Measurements from ENCODE around the gene MGAT4B.

The MGAT4B gene

DNA sequence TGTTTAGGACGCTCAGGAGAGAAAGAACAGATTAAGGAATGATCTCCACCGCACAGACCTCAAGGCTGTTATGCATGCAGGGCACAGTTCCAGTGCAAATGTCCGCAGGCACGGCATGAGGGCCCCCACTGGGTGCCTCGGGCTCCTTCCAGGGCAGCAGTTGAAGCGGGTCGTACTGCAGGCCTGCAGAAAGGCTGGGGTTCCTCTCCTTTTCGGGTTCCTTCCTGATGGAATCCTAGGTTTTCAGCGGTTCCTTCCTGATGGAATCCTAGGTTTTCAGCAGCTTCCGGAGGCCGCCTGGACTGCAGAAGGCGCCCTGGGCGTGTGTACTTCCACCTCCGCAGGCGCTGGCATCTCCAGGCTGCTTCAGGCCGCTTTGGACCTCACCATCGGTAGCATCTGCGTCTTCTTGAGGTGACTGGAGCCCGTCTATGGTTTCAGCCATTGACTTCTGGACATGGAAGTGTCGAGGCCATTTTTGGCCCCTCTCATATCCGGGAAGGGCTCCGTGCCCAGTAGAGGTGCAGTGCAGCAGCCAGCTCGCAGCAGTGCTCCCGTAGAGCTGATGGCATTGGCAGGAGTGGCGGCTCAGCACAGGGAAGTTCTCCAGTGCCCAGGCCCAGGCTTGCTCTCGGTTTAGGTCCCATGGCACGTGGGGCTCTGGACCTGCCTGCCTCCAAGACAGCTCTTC is 5.6 kb upstream of the MGAT4B start:
- DNase-seq (ENCODE audit: low spot score), result no peak

DNA sequence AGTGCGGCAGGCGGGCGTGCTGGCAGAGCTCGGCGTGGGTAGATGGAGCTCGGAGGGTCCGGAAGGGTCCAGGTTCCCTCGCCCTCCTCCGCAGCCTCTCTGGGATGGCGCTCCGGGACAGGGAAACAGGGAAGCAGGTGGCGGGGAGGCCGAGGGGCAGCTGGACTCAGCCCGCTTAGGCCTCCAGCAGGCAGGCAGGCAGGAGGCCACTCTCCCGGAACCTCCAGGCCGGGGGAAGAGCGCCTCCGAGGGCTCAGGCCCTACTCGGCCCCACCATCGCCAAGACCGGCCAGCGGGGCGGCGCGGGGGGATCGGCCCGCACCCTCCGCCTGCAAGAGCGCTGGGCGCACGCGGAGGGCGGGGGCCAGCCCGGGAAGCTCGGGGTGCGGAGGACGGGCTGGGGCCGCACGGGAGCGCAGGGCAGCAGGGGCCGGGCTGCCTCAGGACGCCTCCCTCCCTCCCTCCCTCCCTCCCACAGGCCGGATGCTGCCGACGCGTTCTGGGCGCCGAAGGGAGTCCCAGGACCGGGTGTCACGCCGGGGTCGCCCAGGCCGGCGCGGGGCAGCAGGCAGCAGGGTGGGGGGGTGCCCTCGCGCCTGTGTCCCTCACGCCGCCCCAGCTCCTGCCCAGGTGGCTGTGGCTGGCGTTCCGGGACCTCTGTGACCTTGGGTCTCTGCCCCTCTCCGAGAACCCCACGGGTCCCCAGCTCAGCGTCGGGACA is 977 bp downstream of the MGAT4B start:
- DNase-seq (ENCODE audit: low spot score), result no peak

DNA sequence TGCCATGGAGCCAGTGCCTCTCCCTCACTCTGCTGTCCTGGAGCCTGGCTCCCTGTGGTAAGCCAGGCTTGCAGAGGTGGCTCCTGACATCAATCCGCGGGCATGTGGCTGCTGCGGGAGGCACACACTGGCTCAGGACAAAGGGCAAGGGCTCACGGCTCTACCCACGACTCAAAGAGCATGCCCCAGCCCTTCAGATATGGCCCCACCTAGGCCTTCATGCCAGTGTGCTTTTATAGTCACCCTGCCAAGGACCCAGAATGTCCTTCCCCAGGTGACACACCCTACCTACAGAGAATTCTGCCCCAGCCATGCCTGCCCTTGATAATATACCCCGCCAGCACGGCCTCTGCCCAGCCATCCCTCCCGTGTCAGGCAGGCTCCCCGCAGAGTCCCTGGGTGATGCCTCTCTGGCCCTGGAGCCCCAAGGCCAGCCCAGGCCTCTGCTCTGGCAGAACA is 1.6 kb downstream of the MGAT4B start:
- DNase-seq (ENCODE audit: low spot score), result no peak

DNA sequence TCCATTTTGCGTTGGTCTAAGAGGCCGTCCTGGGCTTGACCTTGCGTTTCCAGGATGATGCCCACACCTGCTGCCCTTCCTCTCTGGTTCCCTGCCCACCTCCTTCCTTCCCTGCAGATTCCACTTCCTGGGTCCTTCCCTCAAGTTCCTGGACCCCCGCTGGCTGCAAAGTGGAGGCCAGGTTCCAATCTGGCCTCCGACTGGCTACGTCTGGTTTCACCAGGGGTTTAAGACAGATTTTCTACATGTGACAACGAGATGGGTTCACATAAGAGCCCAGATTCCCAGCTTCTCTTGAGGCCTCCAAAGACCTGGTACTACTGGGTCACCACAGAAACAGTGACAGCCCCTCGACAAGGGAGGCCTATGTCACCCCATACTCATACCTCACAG is 2.1 kb downstream of the MGAT4B start:
- no peak for DNase-seq (ENCODE audit: low spot score)

DNA sequence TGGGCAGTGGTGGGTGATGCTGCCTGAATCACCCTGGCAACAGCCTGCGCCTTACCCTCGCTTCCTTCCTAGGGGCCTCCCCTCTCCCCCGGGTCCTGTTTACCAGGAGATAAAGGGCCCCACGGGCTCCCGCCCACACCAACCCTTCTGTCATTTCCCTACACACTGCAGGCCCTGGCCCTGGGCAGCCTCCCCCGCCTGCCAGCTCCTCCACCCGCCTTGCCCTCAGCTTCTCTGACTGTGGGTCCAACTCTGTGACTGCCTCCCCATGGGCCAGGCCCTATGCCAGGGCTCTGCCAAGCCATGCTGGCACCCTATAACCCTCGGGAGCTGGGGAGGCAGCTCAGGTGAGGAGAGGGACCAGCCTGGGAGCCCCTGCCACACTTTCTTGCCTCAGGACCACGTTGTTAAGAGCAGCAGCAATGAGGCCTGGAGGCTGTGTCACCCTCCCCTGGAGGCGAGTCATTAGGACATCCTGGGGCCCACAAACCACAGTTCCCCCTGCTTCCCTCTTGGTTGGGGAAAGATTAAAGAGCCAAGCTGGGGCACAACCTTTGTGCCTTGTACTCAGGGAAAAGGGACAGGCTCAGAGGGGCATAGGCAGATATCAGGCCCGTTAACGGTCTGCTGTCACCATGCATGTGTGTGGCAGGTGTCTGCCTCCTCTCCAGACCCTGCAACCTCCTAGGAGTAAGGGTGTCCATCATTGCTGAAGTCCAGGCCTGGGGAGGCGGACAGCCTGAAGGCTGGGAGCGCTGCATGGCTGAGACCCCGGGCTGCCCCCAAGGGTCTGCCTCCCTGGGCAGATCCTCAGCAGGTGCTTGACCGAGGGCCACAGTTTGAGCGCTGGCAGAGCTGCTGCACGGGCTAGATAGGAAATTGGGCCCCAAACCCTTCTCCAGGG is 2.8 kb downstream of the MGAT4B start:
- DNase-seq (ENCODE audit: low spot score), result no peak

DNA sequence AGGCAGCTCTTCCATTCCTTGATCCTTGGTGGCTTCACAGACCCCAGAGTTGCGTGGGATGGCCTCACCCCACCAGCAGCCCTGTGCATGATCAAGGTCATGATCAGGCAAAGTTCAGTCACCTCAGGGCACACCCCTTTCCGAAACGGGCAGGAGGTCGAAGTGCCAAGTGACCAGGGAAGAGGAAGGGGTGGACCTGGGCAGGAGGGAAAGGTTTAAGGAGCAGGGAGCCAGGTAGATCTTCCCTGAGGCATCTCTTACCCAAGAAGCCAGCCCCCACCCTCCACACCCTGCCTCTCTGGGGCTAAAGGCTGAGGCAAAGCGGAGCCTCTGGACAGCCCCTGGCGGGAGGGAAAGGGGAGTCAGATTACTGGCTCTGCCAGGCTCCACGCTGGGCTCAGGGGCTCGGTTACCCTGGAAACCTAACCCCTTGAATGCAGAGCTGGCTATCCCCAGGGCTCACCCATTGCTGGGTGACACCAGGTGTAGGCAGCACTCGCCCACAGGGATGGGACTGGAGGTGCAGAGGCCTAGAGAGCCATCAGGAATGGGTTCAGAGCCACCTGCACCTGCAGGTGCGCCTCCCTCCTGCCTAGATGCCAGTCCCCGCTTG is 3.6 kb downstream of the MGAT4B start:
- no peak for DNase-seq (ENCODE audit: low spot score)

DNA sequence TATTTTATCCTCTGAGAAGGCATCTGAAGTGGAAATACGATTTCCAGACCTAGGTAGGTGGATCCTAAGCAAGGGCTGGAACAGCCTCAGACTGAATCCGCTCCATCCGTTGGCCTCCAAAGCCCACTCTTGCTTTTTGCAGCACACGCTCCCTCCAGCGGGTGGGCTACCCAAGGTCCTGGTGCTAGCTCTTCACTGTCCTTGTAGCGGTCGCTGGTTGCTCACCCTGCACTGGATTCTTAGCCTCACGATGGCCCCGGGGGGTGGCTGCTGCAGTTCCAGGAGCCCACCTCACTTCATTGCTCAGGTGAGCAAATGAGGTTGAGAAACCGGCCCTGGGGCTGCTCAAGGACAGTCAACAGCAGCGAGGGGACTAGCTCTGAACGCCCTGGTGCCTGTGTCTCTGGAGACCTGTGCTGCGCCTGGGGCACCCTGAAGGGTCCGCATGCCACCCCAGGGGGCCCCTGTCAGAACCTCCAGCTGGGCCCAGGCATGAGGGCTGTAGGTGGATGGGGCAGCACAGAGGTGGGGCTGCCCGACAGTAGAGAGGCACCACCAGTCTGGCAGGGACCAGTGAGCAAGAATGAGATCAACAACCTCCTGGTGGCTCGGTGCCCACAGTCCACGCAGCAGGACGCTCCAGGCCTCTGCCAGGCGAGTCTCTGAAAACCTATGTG is 4.3 kb downstream of the MGAT4B start:
- DNase-seq (ENCODE audit: low spot score), result no peak

DNA sequence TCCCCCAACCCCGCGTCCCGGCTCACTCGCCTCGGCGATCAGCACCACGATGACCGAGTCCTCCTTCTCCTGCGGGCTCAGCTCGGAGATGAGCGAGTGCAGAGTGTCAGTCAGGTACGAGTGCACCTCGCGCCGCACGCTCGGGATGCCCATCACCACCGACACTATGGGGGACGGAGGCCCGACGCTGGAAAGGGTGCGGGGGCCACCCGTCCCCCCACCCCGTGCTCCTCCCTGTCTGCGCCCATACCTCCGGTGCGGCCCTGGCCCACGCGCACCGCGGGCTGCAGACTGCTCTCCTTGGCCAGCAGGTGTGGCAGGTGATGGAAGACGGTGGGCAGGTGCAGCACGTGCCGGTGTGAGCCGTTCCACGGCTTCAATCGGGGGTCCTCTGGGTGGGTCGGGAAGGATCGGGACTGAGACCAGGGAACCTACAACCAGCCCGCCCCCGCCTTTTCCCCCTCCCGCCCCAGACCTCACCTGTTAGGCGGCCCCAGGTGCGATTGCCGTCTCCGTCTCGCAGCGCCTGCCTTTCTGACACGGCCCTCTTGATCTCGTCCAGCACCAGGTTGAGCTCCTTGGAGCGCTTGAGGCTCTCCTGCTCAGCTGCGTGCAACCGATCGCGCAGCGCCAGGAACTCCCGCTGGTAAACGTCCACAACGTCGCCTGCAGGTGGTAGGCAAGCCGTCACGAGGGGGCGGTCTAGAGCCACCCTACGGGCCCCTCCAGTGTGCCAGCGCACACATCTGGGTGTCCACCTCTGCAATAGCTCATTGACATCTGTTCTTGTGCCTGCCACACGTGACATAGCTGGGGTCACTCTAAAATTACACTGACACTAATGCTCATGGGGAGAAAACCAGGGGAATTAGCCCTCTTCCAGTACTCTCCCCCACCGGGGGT is 5.1 kb downstream of the MGAT4B start:
- no peak for DNase-seq (ENCODE audit: low spot score)

DNA sequence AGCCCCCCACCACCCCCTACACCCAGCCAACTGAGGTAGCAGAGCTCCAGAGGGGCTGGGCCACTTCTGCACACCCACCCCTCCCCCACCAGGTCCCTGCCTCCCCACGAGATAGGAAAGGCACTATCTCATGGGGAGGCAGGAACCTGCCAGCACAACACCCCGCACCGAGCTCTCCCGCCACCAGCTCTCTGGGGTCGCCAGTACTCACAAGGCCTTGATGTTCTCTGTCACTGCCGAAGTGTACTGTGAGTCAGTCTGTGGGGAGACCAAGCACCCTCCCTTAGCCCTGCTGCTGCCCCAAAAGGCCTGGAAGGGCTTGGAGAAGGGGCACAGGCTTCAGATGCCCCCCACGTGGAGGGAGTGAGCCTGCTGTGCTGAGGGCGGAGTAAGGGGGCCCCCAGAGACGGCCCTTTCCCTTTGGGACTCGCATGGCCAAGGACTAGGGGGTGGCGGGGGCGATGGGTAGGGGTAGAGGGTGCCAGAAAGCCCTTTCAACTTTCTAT is 5.9 kb downstream of the MGAT4B start:
- no peak for DNase-seq (ENCODE audit: low spot score)

DNA sequence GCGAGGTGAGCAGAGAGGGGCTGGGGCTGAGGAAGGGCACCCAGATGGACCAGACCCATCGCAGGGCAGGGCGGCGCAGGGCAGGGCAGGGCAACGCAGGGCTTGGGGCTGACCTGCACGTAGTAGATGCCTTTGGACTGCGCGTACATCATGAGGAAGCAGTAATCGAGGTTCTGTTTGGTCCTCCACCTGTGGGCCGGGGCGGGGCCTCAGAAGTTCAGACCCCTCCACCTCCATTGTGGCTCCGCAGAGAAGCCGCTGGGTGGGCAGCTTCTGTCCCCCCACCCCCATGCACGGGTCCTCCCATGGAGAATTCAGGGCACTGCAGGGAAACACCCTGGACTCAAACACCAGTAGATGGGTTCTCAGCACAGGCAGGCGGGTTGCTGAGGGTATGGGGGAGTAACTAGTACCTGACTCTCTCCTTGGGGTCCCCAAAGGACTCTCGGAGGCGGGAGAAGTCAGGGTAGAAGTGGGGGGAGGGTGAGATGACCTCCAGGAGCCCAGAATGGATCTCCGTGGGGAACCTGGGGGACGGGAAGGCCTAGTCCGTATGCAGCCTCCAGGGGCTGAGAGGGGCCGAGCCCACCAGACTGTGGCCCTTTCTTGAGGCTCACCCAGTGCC is 6.5 kb downstream of the MGAT4B start:
- DNase-seq (ENCODE audit: low spot score), result no peak

DNA sequence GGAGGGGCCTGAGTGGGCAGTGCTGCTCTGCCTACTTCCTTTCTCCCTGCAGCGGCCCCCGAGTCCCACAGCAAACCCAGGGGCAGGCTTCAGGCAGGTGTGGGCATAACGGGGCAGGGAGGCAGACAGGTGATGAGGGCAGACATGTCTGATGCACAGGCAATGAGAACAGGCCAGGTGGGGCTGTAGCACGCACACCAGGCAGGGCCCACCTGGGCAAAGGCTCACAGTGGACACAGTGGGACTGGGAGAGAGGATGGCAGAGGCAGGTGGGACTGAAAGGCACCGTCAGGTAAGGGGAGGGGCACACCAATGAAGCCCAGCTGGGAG is 7.1 kb downstream of the MGAT4B start:
- no peak for DNase-seq (ENCODE audit: low spot score)

DNA sequence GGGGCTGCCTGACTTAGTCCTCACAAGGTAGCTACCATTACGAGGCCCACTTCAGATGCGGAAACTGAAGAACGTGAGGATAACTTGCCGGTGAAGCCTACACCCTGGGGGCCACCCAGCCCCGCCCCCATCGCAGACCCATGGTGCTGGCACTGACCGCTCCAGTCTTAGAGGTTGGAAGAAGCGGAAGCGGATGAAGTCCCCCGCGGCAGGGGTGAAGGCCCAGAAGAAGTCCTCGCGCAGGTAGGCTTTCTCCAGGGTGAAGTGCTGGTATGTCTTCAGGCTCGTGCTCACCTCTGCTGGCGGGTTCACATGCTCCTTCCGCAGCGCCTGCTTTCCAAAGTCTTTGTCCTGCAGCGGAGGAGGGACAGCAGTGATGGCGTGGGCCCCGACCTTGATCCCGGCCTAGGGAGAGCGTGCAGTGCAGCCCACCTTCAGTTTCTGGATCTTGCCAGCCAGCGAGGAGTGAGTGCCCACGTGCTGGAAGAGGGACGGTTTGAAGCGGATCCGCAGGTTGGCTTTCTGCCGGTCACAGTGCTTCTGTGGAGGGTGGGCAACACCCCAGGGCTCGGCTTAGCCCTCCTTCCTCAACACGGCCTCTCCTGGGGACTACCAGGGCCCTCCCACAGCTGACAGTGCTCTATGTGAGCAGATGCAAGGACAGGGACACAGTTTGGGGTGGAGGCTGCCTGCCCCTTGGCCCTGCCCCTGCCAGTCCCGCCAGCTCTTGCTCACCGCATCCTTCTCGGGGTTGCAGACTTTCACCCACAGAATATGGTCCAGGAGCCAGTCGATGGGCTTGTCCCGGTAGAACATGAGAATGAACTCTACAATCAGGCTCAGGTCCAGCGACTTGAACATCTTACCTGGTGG is 7.7 kb downstream of the MGAT4B start:
- no peak for DNase-seq (ENCODE audit: low spot score)

DNA sequence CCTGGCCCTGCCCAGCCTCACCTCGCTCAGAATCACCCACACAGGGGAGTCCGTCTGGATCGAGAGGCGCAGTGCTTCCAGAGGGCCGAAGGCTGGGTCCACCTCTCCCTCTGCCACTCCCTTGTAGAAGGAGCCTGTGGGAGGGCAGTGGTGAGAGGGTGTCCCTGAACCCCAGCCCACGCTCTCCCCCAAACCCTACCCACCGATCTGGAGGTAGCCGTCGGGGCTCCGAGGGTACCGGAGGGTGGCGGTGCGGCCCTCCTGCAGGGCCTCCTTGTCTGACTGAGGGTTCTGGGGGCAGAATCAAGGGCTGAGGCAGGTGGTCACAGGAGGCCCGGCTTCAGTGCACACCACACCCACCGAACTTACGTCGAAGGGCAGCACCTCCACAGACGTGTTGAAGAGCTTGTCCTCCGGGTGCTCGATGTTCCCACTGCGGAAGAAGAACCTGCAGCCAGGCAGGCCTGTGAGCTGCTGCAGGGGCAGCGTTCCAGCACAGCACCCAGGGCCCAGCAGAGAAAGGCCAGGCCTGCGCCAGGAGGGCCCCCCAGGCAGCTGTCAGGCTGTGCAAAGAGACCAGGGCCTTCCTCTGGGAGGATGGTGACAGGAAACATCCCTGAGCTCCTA is 8.4 kb downstream of the MGAT4B start:
- DNase-seq (ENCODE audit: low spot score), result no peak

DNA sequence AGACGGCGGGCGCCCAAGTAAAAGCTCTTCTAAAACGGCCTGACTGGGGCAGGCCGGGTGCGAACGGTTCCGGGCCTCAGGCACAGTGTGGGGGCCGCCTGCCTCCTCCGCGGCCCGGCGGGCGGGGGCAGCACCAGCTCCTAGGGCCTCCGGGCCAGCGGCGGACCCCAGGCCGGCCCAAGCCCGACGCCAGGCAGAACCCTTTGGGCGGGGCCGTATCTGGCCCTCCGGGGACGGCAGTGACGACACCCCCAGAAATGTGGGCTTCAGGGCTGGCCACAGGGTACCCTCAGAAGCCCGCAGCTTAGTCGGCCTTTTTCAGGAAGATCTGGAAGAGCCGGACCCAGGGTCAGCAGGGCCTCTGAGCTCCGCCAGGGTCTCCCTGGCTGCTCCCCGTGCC is 8.9 kb downstream of the MGAT4B start:
- no peak for DNase-seq (ENCODE audit: low spot score)

DNA sequence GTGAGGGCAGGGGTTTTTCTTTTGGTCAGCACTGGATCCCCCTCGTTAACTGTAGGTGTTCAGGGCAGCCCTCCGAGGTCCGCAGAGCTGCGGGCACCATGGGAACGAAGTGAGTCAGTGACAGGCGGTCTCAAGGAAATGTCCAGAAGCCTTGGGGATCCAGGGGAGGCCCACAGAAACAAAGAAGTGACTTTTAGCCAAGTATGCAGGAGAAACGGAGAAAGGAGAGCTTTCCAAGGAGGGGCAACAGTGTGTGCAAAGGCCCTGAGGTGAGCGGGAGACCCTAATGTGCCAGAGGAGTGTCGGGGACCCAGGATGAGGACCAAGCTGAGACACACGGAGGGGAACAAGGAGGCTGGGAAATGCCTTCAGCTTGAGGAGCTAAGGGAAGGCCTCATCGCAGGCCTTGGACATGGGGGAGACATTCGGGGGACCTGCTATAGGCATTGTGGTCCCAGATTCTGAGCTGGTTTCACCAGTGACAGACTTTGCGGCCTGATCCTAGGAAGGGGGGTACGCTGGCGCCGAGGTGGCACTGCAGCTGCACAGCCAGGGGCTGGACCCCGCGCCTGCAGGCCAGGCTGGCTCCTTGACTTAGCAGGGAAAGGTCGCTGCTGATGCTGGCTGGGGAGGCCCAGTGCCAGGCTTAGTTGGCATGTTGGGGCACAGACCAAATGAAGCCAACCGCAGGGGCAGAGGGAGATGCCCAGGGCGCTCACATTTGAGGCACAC is 9.6 kb downstream of the MGAT4B start:
- no peak for DNase-seq (ENCODE audit: low spot score)

DNA sequence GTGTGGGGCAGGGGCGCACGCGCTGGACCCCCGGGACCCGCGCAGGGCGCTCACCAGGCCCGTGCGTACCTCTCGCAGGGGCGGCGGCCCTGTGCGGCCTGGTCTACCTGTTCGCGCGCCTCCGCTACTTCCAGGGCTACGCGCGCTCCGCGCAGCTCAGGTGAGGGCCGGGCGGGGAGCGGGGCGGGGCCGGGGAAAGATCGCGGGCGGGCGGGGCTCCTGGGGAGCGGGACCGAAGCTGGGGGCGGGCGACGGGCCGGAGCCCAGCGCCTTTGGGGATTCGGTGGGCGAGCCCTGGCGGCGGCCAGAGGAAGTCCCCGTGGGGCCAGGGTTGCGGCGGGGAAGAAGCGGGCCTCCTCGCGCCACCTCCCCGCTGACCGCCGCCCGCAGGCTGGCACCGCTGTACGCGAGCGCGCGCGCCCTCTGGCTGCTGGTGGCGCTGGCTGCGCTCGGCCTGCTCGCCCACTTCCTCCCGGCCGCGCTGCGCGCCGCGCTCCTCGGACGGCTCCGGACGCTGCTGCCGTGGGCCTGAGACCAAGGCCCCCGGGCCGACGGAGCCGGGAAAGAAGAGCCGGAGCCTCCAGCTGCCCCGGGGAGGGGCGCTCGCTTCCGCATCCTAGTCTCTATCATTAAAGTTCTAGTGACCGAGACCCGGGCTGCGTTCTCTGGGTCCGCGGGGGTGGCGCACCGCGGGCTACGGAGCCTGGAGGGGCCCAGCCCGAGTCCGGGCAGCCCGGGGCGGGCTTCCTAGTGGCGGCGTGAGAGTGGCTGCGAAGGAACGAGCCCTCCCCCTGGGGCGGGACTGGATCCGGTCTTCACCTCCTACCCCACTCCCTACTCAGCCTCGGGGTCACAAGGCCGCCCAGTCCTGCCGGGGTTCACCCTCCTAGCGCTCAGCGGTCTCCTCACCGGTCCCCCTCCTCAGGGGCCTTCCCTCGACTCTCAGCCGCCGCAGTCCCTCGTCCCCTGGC is 10.5 kb downstream of the MGAT4B start:
- DNase-seq (ENCODE audit: low spot score), result no peak

All from COLO829 (cell line).